C4-2B (cell line): ENCODE measurements around the gene TBC1D22A.

Experiments used
- ZFX ChIP-seq: fragments of 450-650 bp; IDR thresholded peaks from 2 replicates; pipeline ENCODE4 v1.6.1; 2017
- TF ChIP-seq, protein P1 (sequence below): fragments of 450-650 bp; conservative IDR thresholded peaks from 2 replicates; pipeline ENCODE4 v1.5.1; 2017; ENCODE audit warnings: mild to moderate bottlenecking

DNA sequence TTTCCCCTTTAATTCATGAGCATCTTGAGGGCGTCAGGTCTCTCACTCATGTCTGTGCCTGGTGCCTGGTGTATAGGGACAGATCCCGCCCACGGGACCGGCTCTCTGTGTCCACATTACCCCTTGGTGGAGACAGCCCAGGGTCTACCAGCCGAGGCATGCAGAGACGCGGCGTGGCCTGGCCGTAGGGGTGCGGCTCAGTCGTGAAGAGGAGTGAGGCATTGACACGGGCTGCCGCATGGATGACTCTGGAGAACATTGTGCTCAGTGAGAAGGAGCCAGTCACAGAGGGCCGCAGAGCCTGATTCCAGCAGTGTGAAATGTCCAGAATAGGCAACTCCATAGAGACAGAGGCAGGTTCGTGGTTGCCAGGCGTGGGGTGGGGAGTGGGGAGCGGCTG, 209.8 kb downstream of the TBC1D22A start:
- TF ChIP-seq, protein P1, sequence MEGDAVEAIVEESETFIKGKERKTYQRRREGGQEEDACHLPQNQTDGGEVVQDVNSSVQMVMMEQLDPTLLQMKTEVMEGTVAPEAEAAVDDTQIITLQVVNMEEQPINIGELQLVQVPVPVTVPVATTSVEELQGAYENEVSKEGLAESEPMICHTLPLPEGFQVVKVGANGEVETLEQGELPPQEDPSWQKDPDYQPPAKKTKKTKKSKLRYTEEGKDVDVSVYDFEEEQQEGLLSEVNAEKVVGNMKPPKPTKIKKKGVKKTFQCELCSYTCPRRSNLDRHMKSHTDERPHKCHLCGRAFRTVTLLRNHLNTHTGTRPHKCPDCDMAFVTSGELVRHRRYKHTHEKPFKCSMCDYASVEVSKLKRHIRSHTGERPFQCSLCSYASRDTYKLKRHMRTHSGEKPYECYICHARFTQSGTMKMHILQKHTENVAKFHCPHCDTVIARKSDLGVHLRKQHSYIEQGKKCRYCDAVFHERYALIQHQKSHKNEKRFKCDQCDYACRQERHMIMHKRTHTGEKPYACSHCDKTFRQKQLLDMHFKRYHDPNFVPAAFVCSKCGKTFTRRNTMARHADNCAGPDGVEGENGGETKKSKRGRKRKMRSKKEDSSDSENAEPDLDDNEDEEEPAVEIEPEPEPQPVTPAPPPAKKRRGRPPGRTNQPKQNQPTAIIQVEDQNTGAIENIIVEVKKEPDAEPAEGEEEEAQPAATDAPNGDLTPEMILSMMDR = no peak
- TF ChIP-seq ZFX = no peak
